ENCODE measurements around the gene DFFA.

DFFA gene

DNA sequence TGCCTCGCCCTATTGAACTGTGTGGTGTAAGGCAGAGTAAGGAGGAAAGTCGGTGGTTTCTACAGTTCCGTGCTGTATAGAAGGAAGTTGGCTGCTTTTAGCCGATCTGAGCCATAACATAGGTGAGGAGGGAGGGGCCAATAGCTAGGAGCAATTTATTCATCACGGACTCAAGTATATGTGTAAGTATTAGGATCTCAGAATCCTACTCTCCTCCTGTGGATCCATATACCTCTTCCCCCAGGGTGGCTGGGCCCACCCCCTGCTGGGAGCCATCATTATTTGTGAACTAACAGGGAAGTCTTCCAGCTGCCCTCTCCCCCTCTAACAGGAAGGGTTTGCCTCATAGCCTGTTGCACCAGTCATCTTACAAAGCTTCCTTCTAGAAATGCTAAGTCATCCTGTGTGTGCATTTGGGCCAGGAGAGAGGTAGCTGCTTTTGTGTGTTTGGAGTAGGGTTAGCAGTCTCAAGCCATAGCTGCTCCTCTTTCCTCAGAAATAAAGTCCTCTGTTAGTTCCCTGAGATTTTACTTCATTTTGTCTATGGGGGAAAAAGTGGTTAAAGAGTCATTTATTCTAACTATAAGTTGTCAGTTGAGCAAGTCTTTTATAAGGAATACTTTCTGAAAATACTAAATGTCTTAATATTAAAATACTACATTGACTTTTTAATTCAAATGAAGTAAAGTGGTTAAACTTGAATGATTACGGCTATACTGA is 57.0 kb downstream of the DFFA start:
- TF ChIP-seq EGR1 (IDR thresholded peaks at IDR 0.05), result no peak
- no peak for TF ChIP-seq CEBPB (IDR thresholded peaks at IDR 0.05)
- TF ChIP-seq FOXM1 (IDR thresholded peaks at IDR 0.05; ENCODE audit: borderline replicate concordance, low read depth), result no peak
- TF ChIP-seq NFIC (IDR thresholded peaks at IDR 0.05), result no peak
- TF ChIP-seq, protein P1, sequence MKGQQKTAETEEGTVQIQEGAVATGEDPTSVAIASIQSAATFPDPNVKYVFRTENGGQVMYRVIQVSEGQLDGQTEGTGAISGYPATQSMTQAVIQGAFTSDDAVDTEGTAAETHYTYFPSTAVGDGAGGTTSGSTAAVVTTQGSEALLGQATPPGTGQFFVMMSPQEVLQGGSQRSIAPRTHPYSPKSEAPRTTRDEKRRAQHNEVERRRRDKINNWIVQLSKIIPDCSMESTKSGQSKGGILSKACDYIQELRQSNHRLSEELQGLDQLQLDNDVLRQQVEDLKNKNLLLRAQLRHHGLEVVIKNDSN (IDR thresholded peaks at IDR 0.05), result no peak
- no peak for TF ChIP-seq TEAD4 (IDR thresholded peaks at IDR 0.05)
- TF ChIP-seq TAF1 (IDR thresholded peaks at IDR 0.05; ENCODE audit: low read depth), result no peak
- TF ChIP-seq EP300 (IDR thresholded peaks at IDR 0.05; ENCODE audit: borderline replicate concordance), result no peak
- TF ChIP-seq TCF12 (IDR thresholded peaks at IDR 0.05; ENCODE audit: low read depth), result no peak
- no peak for TF ChIP-seq CREB1 (IDR thresholded peaks at IDR 0.05; ENCODE audit: low read depth)
- TF ChIP-seq, protein P2, sequence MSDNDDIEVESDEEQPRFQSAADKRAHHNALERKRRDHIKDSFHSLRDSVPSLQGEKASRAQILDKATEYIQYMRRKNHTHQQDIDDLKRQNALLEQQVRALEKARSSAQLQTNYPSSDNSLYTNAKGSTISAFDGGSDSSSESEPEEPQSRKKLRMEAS (IDR thresholded peaks at IDR 0.05), result no peak
- TF ChIP-seq ZBTB7A (IDR thresholded peaks at IDR 0.05; ENCODE audit: low read depth), result no peak
- TF ChIP-seq, protein P3, sequence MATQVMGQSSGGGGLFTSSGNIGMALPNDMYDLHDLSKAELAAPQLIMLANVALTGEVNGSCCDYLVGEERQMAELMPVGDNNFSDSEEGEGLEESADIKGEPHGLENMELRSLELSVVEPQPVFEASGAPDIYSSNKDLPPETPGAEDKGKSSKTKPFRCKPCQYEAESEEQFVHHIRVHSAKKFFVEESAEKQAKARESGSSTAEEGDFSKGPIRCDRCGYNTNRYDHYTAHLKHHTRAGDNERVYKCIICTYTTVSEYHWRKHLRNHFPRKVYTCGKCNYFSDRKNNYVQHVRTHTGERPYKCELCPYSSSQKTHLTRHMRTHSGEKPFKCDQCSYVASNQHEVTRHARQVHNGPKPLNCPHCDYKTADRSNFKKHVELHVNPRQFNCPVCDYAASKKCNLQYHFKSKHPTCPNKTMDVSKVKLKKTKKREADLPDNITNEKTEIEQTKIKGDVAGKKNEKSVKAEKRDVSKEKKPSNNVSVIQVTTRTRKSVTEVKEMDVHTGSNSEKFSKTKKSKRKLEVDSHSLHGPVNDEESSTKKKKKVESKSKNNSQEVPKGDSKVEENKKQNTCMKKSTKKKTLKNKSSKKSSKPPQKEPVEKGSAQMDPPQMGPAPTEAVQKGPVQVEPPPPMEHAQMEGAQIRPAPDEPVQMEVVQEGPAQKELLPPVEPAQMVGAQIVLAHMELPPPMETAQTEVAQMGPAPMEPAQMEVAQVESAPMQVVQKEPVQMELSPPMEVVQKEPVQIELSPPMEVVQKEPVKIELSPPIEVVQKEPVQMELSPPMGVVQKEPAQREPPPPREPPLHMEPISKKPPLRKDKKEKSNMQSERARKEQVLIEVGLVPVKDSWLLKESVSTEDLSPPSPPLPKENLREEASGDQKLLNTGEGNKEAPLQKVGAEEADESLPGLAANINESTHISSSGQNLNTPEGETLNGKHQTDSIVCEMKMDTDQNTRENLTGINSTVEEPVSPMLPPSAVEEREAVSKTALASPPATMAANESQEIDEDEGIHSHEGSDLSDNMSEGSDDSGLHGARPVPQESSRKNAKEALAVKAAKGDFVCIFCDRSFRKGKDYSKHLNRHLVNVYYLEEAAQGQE (IDR thresholded peaks at IDR 0.05; ENCODE audit: low read depth), result no peak
- TF ChIP-seq YY1 (IDR thresholded peaks at IDR 0.05; ENCODE audit: low read depth), result no peak
- no peak for TF ChIP-seq RAD21 (IDR thresholded peaks at IDR 0.05; ENCODE audit: low read depth)

DNA sequence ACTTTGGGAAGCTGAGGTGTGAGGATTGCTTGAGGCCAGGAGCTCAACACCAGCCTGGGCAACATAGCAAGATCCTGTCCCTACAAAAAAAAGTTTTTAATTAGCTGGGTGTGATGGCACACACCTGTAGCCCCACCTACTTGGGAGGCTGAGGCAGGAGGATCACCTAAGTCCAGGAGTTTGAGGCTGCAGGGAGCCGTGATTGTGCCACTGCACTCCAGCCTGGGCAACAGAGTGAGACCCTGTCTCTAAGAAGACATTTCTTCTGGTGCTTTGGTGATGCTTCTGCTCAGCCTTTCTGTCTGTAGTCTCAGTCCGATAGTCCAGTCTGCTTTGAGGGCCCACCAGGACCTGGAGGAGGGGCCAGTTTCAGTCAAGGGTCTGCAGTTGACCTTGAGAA is 65.1 kb downstream of the DFFA start:
- TF ChIP-seq, protein P2 (IDR thresholded peaks at IDR 0.05), result no peak
- TF ChIP-seq, protein P3 (IDR thresholded peaks at IDR 0.05; ENCODE audit: low read depth), result no peak
- TF ChIP-seq FOXM1 (IDR thresholded peaks at IDR 0.05; ENCODE audit: borderline replicate concordance, low read depth) (no peak), TAF1 (IDR thresholded peaks at IDR 0.05; ENCODE audit: low read depth) (no peak), EGR1 (IDR thresholded peaks at IDR 0.05) (no peak), CEBPB (IDR thresholded peaks at IDR 0.05) (no peak)
- TF ChIP-seq, protein P1 (IDR thresholded peaks at IDR 0.05), result no peak
